ENCODE data around the gene GABBR2.

DNA sequence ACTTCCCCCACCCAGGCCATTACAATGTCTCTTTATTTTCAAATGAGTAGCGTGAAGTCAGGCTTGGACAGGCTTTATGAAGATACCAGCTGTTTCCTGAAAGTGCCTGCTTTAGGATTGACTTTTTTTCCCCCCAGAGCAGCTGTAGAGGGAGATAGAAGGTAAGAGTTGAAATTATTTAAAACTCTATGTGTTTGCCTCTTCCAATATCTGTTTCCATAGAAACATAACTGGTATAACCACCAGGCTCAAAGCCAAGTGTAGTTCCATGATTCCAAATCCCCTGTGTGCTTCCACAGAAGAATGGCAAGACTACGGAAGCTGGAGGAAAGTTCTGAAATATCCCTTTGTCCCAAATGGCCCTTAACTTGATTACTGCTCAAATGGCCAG is 365.9 kb downstream of the GABBR2 start:
- TF ChIP-seq, protein P1, sequence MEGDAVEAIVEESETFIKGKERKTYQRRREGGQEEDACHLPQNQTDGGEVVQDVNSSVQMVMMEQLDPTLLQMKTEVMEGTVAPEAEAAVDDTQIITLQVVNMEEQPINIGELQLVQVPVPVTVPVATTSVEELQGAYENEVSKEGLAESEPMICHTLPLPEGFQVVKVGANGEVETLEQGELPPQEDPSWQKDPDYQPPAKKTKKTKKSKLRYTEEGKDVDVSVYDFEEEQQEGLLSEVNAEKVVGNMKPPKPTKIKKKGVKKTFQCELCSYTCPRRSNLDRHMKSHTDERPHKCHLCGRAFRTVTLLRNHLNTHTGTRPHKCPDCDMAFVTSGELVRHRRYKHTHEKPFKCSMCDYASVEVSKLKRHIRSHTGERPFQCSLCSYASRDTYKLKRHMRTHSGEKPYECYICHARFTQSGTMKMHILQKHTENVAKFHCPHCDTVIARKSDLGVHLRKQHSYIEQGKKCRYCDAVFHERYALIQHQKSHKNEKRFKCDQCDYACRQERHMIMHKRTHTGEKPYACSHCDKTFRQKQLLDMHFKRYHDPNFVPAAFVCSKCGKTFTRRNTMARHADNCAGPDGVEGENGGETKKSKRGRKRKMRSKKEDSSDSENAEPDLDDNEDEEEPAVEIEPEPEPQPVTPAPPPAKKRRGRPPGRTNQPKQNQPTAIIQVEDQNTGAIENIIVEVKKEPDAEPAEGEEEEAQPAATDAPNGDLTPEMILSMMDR (conservative IDR thresholded peaks at IDR 0.05; ENCODE audit: low read depth, low read length): no peak
- TF ChIP-seq EZH2 (IDR thresholded peaks at IDR 0.05; ENCODE audit: borderline replicate concordance, low read depth, low read length, poor library complexity, severe bottlenecking): no peak

Measured in A673 (cell line).